ENCODE results near the gene ITPRID1.

ITPRID1 gene

DNA sequence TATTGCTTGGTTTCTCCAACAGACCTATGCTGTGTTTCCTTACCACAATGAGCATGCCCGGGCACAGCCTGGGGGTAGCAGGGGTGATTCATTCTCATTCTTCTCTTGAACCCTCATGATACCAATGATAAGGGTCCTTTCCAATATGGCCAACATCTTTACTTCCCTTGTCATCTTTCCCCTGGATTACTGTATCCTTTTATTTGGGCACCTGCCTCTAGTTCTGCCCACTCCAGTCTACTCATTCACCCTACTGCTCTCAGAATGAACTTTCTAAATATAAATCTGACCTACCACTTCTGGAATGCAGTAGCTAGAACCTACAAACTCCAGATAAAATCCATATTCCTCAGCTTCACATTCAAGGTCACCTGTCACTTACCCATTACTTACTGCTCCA lies 26.4 kb upstream of the ITPRID1 start:
- Histone ChIP-seq H3K4me3 (ENCODE audit: low read depth, low read length) (no peak overlapping the region), H3K4me1 (ENCODE audit: control insufficient read depth, insufficient read depth, low read length) (peaks cover 6% of the 10 kb centered on the region; the same call in 1 of the 2 replicates), H3K9ac (ENCODE audit: low read length) (no peak overlapping the region), H3K9me3 (ENCODE audit: control insufficient read depth, insufficient read depth, low read depth, low read length) (no peaks in the 10 kb centered on the region), H3K27me3 (ENCODE audit: control insufficient read depth, insufficient read depth, low read length) (no peaks in the 10 kb centered on the region), H3K36me3 (ENCODE audit: control insufficient read depth, insufficient read depth, low read length) (no peaks in the 10 kb centered on the region), H3K27ac (ENCODE audit: low read depth, low read length) (no peak overlapping the region)

DNA sequence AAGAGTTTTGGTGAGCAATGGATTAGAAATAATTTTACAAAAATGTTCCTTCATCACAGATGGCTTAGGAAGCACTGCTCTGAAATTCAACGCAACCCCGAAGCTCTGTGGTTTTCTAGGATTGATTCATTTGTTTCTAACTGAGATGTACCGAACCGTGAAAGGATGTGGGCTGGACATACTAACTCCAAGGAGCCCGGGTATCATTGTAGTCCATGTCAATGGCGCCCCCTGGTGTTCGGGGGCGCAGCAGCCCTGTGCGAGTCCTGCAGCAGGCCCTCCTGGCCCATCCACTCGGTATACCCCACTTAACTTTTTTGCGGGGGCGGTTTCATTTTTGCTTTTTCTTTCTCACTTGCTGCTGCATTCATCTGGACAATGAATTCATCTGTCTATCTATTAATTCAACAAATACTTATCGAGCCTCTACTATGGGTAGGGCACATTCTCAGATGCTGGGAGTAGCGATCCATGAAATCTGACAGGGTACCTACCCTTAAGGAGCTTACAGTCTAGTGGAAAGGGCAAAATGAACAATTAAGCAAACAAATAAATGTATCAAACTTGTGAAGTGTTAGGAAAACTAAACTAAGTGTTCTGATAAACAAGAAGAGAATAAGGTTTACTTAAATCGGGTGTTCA lies 25.2 kb upstream of the ITPRID1 start:
- Histone ChIP-seq H3K4me3 (ENCODE audit: low read depth, low read length) (no peak overlapping the region), H3K27ac (ENCODE audit: low read depth, low read length) (no peak overlapping the region), H3K36me3 (ENCODE audit: control insufficient read depth, insufficient read depth, low read length) (no peaks in the 10 kb centered on the region), H3K9me3 (ENCODE audit: control insufficient read depth, insufficient read depth, low read depth, low read length) (no peaks in the 10 kb centered on the region; the same call in 1 of the 2 replicates), H3K4me1 (ENCODE audit: control insufficient read depth, insufficient read depth, low read length) (peaks cover 16% of the 10 kb centered on the region), H3K27me3 (ENCODE audit: control insufficient read depth, insufficient read depth, low read length) (no peaks in the 10 kb centered on the region), H3K9ac (ENCODE audit: low read length) (no peak overlapping the region)

- Histone ChIP-seq H3K27ac (ENCODE audit: low read depth, low read length) (no peak overlapping the region), H3K4me3 (ENCODE audit: low read depth, low read length) (no peak overlapping the region)
Observed at GRCh38 chr7:31490796-31491314, 23.0 kb upstream of the ITPRID1 start.

GRCh38 chr7:31492086-31492485 lies 21.8 kb upstream of the ITPRID1 start:
- H3K9me3 ChIP-seq (ENCODE audit: control insufficient read depth, insufficient read depth, low read depth, low read length), result peaks cover 3% of the 10 kb centered on the region
- no peak overlapping the region for H3K4me3 ChIP-seq (ENCODE audit: low read depth, low read length)
- no peaks in the 10 kb centered on the region for H3K27me3 ChIP-seq (ENCODE audit: control insufficient read depth, insufficient read depth, low read length)
- no peak overlapping the region for H3K27ac ChIP-seq (ENCODE audit: low read depth, low read length)
- H3K36me3 ChIP-seq (ENCODE audit: control insufficient read depth, insufficient read depth, low read length), result no peaks in the 10 kb centered on the region
- peaks cover 25% of the 10 kb centered on the region for H3K4me1 ChIP-seq (ENCODE audit: control insufficient read depth, insufficient read depth, low read length)
- H3K9ac ChIP-seq (ENCODE audit: low read length), result no peak overlapping the region

More at GRCh38 chr7:31490796-31491314, 23.0 kb upstream of the ITPRID1 start:
- peaks cover 25% of the 10 kb centered on the region for H3K4me1 ChIP-seq (ENCODE audit: control insufficient read depth, insufficient read depth, low read length)
- H3K27me3 ChIP-seq (ENCODE audit: control insufficient read depth, insufficient read depth, low read length), result no peaks in the 10 kb centered on the region
- H3K36me3 ChIP-seq (ENCODE audit: control insufficient read depth, insufficient read depth, low read length), result no peaks in the 10 kb centered on the region
- H3K9ac ChIP-seq (ENCODE audit: low read length), result no peak overlapping the region
- no peaks in the 10 kb centered on the region; the same call in none of the 2 replicates for H3K9me3 ChIP-seq (ENCODE audit: control insufficient read depth, insufficient read depth, low read depth, low read length)

- Histone ChIP-seq H3K27ac (ENCODE audit: low read depth, low read length) (peak overlapping the region; percentile 64; the same call in 1 of the 2 replicates), H3K36me3 (ENCODE audit: control insufficient read depth, insufficient read depth, low read length) (no peaks in the 10 kb centered on the region), H3K9ac (ENCODE audit: low read length) (no peak overlapping the region), H3K27me3 (ENCODE audit: control insufficient read depth, insufficient read depth, low read length) (no peaks in the 10 kb centered on the region), H3K4me1 (ENCODE audit: control insufficient read depth, insufficient read depth, low read length) (peaks cover 19% of the 10 kb centered on the region), H3K4me3 (ENCODE audit: low read depth, low read length) (no peak overlapping the region), H3K9me3 (ENCODE audit: control insufficient read depth, insufficient read depth, low read depth, low read length) (peaks cover 3% of the 10 kb centered on the region)
Observed at GRCh38 chr7:31493714-31494181, 20.1 kb upstream of the ITPRID1 start.

DNA sequence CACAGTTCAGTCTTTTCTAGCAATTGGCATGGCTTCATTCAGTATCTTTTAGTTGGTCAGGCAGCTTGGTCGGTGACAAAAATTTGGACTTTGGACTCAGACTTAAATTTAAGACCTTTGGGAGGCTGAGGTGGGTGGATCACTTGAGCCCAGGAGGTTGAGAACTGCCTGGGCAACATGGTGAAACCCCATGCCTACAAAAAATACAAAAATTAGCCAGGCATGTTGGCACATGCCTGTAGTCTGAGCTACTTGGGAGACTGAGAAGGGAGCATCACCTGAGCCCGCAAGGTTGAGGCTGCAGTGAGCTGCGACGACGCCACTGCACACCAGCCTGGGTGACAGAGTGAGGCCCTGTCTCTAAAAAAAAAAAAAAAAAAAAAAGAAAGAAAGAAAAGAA lies 19.5 kb upstream of the ITPRID1 start:
- H3K27me3 ChIP-seq (ENCODE audit: control insufficient read depth, insufficient read depth, low read length), result no peaks in the 10 kb centered on the region
- peaks cover 3% of the 10 kb centered on the region for H3K9me3 ChIP-seq (ENCODE audit: control insufficient read depth, insufficient read depth, low read depth, low read length)
- peak overlapping the region; percentile 64; the same call in 1 of the 2 replicates for H3K27ac ChIP-seq (ENCODE audit: low read depth, low read length)
- no peak overlapping the region for H3K4me3 ChIP-seq (ENCODE audit: low read depth, low read length)
- H3K9ac ChIP-seq (ENCODE audit: low read length), result peak overlapping the region; percentile 38
- H3K4me1 ChIP-seq (ENCODE audit: control insufficient read depth, insufficient read depth, low read length), result peaks cover 19% of the 10 kb centered on the region
- H3K36me3 ChIP-seq (ENCODE audit: control insufficient read depth, insufficient read depth, low read length), result no peaks in the 10 kb centered on the region

DNA sequence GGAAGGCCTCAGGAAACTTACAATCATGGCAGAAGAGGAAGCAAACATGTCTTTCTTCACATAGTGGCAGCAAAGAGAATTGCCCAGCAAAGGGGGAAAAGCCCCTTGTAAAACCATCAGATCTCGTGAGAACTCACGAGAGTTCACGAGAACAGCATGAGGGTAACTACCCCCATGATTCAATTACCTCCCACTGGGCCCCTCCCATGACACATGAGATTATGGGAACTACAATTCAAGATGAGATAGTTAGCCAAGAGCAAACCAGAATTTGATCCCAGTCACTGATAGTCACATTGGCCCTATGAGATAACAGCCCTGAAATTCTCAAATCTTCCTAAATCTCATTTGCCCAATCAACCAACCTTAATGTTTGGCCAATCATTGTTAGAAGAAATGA lies 18.2 kb upstream of the ITPRID1 start:
- Histone ChIP-seq H3K36me3 (ENCODE audit: control insufficient read depth, insufficient read depth, low read length) (no peaks in the 10 kb centered on the region), H3K9ac (ENCODE audit: low read length) (no peak overlapping the region), H3K27me3 (ENCODE audit: control insufficient read depth, insufficient read depth, low read length) (no peaks in the 10 kb centered on the region), H3K9me3 (ENCODE audit: control insufficient read depth, insufficient read depth, low read depth, low read length) (peaks cover 3% of the 10 kb centered on the region), H3K4me3 (ENCODE audit: low read depth, low read length) (no peak overlapping the region), H3K27ac (ENCODE audit: low read depth, low read length) (no peak overlapping the region), H3K4me1 (ENCODE audit: control insufficient read depth, insufficient read depth, low read length) (peaks cover 19% of the 10 kb centered on the region)

- Histone ChIP-seq H3K9ac (ENCODE audit: low read length) (no peak overlapping the region), H3K27ac (ENCODE audit: low read depth, low read length) (no peak overlapping the region), H3K36me3 (ENCODE audit: control insufficient read depth, insufficient read depth, low read length) (no peaks in the 10 kb centered on the region), H3K4me1 (ENCODE audit: control insufficient read depth, insufficient read depth, low read length) (peaks cover 19% of the 10 kb centered on the region), H3K27me3 (ENCODE audit: control insufficient read depth, insufficient read depth, low read length) (no peaks in the 10 kb centered on the region), H3K4me3 (ENCODE audit: low read depth, low read length) (no peak overlapping the region), H3K9me3 (ENCODE audit: control insufficient read depth, insufficient read depth, low read depth, low read length) (peaks cover 3% of the 10 kb centered on the region)
Observed at GRCh38 chr7:31497516-31497915, 16.4 kb upstream of the ITPRID1 start.

DNA sequence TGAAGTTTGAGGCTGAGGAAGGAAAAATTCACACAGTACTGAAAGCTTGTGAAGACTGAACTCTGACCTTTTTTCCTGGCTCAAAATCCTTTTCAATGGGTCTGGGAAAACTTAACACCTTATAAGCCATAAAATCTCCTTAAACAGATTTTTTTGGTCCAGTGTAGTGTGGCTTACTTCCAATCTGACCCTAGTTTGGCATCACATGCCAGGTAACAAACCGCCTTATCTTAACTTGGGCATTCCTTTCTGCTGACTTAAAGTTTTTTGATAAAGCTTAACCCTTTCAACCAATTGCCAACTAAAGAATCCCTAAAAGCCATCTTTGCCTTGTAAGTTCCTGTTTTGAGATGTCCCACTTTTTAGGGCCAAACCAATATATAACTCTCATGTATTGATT lies 13.2 kb upstream of the ITPRID1 start:
- H3K4me3 ChIP-seq (ENCODE audit: low read depth, low read length), result no peak overlapping the region

DNA sequence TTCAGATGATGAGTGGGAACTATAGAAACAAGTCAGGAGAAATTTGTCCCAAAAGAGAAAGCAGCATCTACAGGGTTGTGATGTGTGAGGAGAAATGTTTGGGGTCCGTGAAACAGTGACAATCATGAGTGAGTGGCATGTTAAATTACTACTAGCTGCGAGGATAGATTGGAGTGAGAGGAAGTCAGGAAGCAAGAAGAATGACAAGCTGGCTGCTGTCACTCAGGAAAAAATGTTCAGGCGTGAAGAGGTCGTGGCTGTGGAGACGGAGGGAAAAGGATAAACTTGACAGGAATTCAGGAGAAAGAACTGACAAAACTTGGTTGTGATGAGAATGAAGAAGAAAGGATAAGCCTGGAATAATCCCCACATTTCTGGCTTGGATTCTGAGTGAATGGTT lies 5.1 kb upstream of the ITPRID1 start:
- H3K27ac ChIP-seq (ENCODE audit: low read depth, low read length), result no peak overlapping the region
- no peak overlapping the region for H3K9ac ChIP-seq (ENCODE audit: low read length)
- H3K36me3 ChIP-seq (ENCODE audit: control insufficient read depth, insufficient read depth, low read length), result no peaks in the 10 kb centered on the region
- no peaks in the 10 kb centered on the region for H3K4me1 ChIP-seq (ENCODE audit: control insufficient read depth, insufficient read depth, low read length)
- H3K4me3 ChIP-seq (ENCODE audit: low read depth, low read length), result no peak overlapping the region
- H3K27me3 ChIP-seq (ENCODE audit: control insufficient read depth, insufficient read depth, low read length), result no peaks in the 10 kb centered on the region
- peaks cover 15% of the 10 kb centered on the region for H3K9me3 ChIP-seq (ENCODE audit: control insufficient read depth, insufficient read depth, low read depth, low read length)

More for the DNA sequence above, 13.2 kb upstream of the ITPRID1 start:
- Histone ChIP-seq H3K36me3 (ENCODE audit: control insufficient read depth, insufficient read depth, low read length) (no peaks in the 10 kb centered on the region), H3K9me3 (ENCODE audit: control insufficient read depth, insufficient read depth, low read depth, low read length) (peaks cover 3% of the 10 kb centered on the region; the same call in 1 of the 2 replicates), H3K9ac (ENCODE audit: low read length) (no peak overlapping the region), H3K27me3 (ENCODE audit: control insufficient read depth, insufficient read depth, low read length) (no peaks in the 10 kb centered on the region), H3K27ac (ENCODE audit: low read depth, low read length) (no peak overlapping the region), H3K4me1 (ENCODE audit: control insufficient read depth, insufficient read depth, low read length) (no peaks in the 10 kb centered on the region)

GRCh38 chr7:31512166-31512565 lies 1.7 kb upstream of the ITPRID1 start:
- no peak overlapping the region for H3K9ac ChIP-seq (ENCODE audit: low read length)
- no peaks in the 10 kb centered on the region for H3K36me3 ChIP-seq (ENCODE audit: control insufficient read depth, insufficient read depth, low read length)
- H3K27ac ChIP-seq (ENCODE audit: low read depth, low read length), result no peak overlapping the region
- H3K27me3 ChIP-seq (ENCODE audit: control insufficient read depth, insufficient read depth, low read length), result no peaks in the 10 kb centered on the region
- H3K4me3 ChIP-seq (ENCODE audit: low read depth, low read length), result no peak overlapping the region
- H3K9me3 ChIP-seq (ENCODE audit: control insufficient read depth, insufficient read depth, low read depth, low read length), result peaks cover 23% of the 10 kb centered on the region
- H3K4me1 ChIP-seq (ENCODE audit: control insufficient read depth, insufficient read depth, low read length), result no peaks in the 10 kb centered on the region

Measured in HUES6 (cell line).